HEK293 (cell line): ENCODE measurements around the gene DDX50.

Experiments used
- KLF10 ChIP-seq: fragments of 450-650 bp; IDR thresholded peaks from 2 replicates; pipeline ENCODE4 v1.5.1; 2018; ENCODE audit warnings: missing biosample characterization, mild to moderate bottlenecking, missing genetic modification characterization
- OVOL3 ChIP-seq: fragments of 450-650 bp; formaldehyde crosslinking; IDR thresholded peaks from 2 replicates; pipeline ENCODE4 v1.5.1; 2016; ENCODE audit warnings: missing biosample characterization, missing genetic modification characterization
- RBAK ChIP-seq: fragments of 450-650 bp; formaldehyde crosslinking; IDR thresholded peaks from 2 replicates; pipeline ENCODE4 v1.5.1; 2016; ENCODE audit warnings: missing biosample characterization, missing genetic modification characterization
- SP2 ChIP-seq: fragments of 450-650 bp; formaldehyde crosslinking; IDR thresholded peaks from 2 replicates; pipeline ENCODE4 v1.5.1; 2016; ENCODE audit warnings: missing biosample characterization, missing genetic modification characterization
- WT1 ChIP-seq: fragments of 450-650 bp; formaldehyde crosslinking; IDR thresholded peaks from 2 replicates; pipeline ENCODE4 v1.5.1; 2016; ENCODE audit warnings: missing biosample characterization, missing genetic modification characterization
- YY1 ChIP-seq: fragments of 450-650 bp; formaldehyde crosslinking; IDR thresholded peaks from 2 replicates; pipeline ENCODE4 v1.5.1; 2018; ENCODE audit warnings: missing biosample characterization, missing genetic modification characterization
- ZEB2 ChIP-seq: fragments of 450-650 bp; formaldehyde crosslinking; IDR thresholded peaks from 2 replicates; pipeline ENCODE4 v1.5.1; 2016; ENCODE audit warnings: missing biosample characterization, missing genetic modification characterization
- ZNF133 ChIP-seq: fragments of 450-650 bp; formaldehyde crosslinking; IDR thresholded peaks from 2 replicates; pipeline ENCODE4 v1.5.1; 2016; ENCODE audit warnings: missing biosample characterization, missing genetic modification characterization
- ZNF146 ChIP-seq: fragments of 450-650 bp; formaldehyde crosslinking; IDR thresholded peaks from 2 replicates; pipeline ENCODE4 v1.5.1; 2016; ENCODE audit warnings: missing biosample characterization, missing genetic modification characterization
- ZNF292 ChIP-seq: fragments of 450-650 bp; formaldehyde crosslinking; IDR thresholded peaks from 2 replicates; pipeline ENCODE4 v1.5.1; 2016; ENCODE audit warnings: low read depth, missing biosample characterization, missing genetic modification characterization, borderline replicate concordance
- ZNF311 ChIP-seq: fragments of 450-650 bp; formaldehyde crosslinking; IDR thresholded peaks from 2 replicates; pipeline ENCODE4 v1.5.1; 2017; ENCODE audit warnings: missing biosample characterization, missing genetic modification characterization, borderline replicate concordance
- ZNF391 ChIP-seq: fragments of 450-650 bp; formaldehyde crosslinking; IDR thresholded peaks from 2 replicates; pipeline ENCODE4 v1.5.1; 2016; ENCODE audit warnings: low read depth, missing biosample characterization, missing genetic modification characterization, borderline replicate concordance
- ZNF426 ChIP-seq: fragments of 450-650 bp; formaldehyde crosslinking; IDR thresholded peaks from 2 replicates; pipeline ENCODE4 v1.5.1; 2017; ENCODE audit warnings: missing biosample characterization, missing genetic modification characterization, mild to moderate bottlenecking, inconsistent platforms, moderate library complexity
- ZNF529 ChIP-seq: fragments of 450-650 bp; formaldehyde crosslinking; IDR thresholded peaks from 2 replicates; pipeline ENCODE4 v1.5.1; 2017; ENCODE audit warnings: missing genetic modification characterization, missing biosample characterization; ENCODE audit not compliant: insufficient replicate concordance
- ZNF544 ChIP-seq: fragments of 450-650 bp; formaldehyde crosslinking; IDR thresholded peaks from 2 replicates; pipeline ENCODE4 v1.5.0; 2017; ENCODE audit warnings: missing biosample characterization, missing genetic modification characterization
- ZNF549 ChIP-seq: fragments of 450-650 bp; IDR thresholded peaks from 2 replicates; pipeline ENCODE4 v1.5.1; 2018; ENCODE audit warnings: missing biosample characterization, missing genetic modification characterization, mild to moderate bottlenecking, inconsistent platforms, moderate library complexity
- ZNF624 ChIP-seq: fragments of 450-650 bp; formaldehyde crosslinking; IDR thresholded peaks from 2 replicates; pipeline ENCODE4 v1.5.1; 2017; ENCODE audit warnings: missing biosample characterization, missing genetic modification characterization
- ZNF629 ChIP-seq: fragments of 450-650 bp; formaldehyde crosslinking; IDR thresholded peaks from 2 replicates; pipeline ENCODE4 v1.5.1; 2017; ENCODE audit warnings: missing biosample characterization, missing genetic modification characterization
- ZNF660 ChIP-seq: fragments of 450-650 bp; IDR thresholded peaks from 2 replicates; pipeline ENCODE4 v1.5.1; 2018; ENCODE audit warnings: missing biosample characterization, mild to moderate bottlenecking, missing genetic modification characterization
- ZNF785 ChIP-seq: fragments of 450-650 bp; formaldehyde crosslinking; IDR thresholded peaks from 2 replicates; pipeline ENCODE4 v1.5.1; 2016; ENCODE audit warnings: missing biosample characterization, missing genetic modification characterization
- TF ChIP-seq, protein P1 (sequence below): sonication (generic); formaldehyde crosslinking; IDR thresholded peaks from 2 replicates; pipeline ENCODE4 v1.8.1; 2022; ENCODE audit warnings: mild to moderate bottlenecking, moderate library complexity, missing genetic modification reagents
- TF ChIP-seq, protein P2 (sequence below): fragments of 450-650 bp; formaldehyde crosslinking; IDR thresholded peaks from 2 replicates; pipeline ENCODE4 v1.5.1; 2016; ENCODE audit warnings: missing biosample characterization, missing genetic modification characterization
- TF ChIP-seq, protein P3 (sequence below): fragments of 450-650 bp; formaldehyde crosslinking; IDR thresholded peaks from 2 replicates; pipeline ENCODE4 v1.5.1; 2016; ENCODE audit warnings: missing biosample characterization, missing genetic modification characterization
- TF ChIP-seq, protein P4 (sequence below): fragments of 450-650 bp; formaldehyde crosslinking; IDR thresholded peaks from 2 replicates; pipeline ENCODE4 v1.5.1; 2017; ENCODE audit warnings: missing biosample characterization, missing genetic modification characterization
- TF ChIP-seq, protein P5 (sequence below): fragments of 450-650 bp; formaldehyde crosslinking; conservative IDR thresholded peaks from 2 replicates; pipeline ENCODE4 v1.5.1; 2016; ENCODE audit warnings: low read depth, missing biosample characterization, missing genetic modification characterization

Gene DDX50

DNA sequence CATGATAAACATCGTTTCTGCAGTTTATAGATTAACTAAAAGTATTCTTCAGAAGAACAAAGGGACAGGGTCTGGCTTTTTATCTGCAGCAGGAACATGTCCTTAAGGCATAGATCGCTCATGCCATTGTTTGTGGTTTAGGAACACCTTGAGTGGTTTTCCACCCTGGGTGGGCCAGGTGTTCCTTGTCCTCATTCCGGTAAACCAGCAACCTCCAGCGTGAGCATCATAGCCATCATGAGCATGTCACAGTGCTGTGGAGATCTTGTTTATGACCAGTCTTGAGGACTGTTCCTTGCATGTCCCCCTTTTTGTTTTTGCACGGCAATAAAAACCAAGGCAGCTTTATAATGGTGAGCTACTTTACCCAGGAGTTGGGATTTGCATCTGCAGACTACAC is 39.9 kb upstream of the DDX50 start (continued):
- TF ChIP-seq, protein P1, sequence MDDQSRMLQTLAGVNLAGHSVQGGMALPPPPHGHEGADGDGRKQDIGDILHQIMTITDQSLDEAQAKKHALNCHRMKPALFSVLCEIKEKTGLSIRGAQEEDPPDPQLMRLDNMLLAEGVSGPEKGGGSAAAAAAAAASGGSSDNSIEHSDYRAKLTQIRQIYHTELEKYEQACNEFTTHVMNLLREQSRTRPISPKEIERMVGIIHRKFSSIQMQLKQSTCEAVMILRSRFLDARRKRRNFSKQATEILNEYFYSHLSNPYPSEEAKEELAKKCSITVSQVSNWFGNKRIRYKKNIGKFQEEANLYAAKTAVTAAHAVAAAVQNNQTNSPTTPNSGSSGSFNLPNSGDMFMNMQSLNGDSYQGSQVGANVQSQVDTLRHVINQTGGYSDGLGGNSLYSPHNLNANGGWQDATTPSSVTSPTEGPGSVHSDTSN (CRISPR knock-in tag), result no peak
- TF ChIP-seq ZNF426 (tag by site-specific recombination) (no peak), ZNF292 (tag by site-specific recombination) (no peak), ZEB2 (no peak), ZNF146 (no peak), SP2 (tag by site-specific recombination) (no peak), RBAK (tag by site-specific recombination) (no peak), ZNF544 (no peak), ZNF549 (tag by site-specific recombination) (peak; percentile 47; the same call in 1 of the 2 replicates), ZNF529 (tag by site-specific recombination) (peak; percentile 29), ZNF624 (tag by site-specific recombination) (no peak), YY1 (tag by site-specific recombination) (no peak), ZNF133 (tag by site-specific recombination) (no peak), ZNF311 (no peak), ZNF391 (no peak), ZNF785 (tag by site-specific recombination) (no peak), ZNF660 (tag by site-specific recombination) (no peak), ZNF629 (no peak), KLF10 (tag by site-specific recombination) (no peak), OVOL3 (tag by site-specific recombination) (no peak), WT1 (tag by site-specific recombination) (no peak)
- TF ChIP-seq, protein P2, sequence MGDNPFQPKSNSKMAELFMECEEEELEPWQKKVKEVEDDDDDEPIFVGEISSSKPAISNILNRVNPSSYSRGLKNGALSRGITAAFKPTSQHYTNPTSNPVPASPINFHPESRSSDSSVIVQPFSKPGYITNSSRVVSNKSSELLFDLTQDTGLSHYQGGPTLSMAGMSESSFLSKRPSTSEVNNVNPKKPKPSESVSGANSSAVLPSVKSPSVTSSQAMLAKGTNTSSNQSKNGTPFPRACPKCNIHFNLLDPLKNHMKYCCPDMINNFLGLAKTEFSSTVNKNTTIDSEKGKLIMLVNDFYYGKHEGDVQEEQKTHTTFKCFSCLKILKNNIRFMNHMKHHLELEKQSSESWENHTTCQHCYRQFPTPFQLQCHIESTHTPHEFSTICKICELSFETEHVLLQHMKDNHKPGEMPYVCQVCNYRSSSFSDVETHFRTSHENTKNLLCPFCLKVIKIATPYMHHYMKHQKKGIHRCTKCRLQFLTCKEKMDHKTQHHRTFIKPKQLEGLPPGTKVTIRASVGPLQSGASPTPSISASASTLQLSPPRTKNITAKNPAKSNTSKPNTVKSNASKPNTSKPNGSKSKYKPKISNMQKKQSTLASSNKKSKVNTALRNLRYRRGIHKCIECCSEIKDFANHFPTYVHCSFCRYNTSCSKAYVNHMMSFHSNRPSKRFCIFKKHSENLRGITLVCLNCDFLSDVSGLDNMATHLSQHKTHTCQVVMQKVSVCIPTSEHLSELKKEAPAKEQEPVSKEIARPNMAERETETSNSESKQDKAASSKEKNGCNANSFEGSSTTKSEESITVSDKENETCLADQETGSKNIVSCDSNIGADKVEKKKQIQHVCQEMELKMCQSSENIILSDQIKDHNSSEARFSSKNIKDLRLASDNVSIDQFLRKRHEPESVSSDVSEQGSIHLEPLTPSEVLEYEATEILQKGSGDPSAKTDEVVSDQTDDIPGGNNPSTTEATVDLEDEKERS (tag by site-specific recombination), result no peak
- TF ChIP-seq, protein P3, sequence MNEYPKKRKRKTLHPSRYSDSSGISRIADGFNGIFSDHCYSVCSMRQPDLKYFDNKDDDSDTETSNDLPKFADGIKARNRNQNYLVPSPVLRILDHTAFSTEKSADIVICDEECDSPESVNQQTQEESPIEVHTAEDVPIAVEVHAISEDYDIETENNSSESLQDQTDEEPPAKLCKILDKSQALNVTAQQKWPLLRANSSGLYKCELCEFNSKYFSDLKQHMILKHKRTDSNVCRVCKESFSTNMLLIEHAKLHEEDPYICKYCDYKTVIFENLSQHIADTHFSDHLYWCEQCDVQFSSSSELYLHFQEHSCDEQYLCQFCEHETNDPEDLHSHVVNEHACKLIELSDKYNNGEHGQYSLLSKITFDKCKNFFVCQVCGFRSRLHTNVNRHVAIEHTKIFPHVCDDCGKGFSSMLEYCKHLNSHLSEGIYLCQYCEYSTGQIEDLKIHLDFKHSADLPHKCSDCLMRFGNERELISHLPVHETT (tag by site-specific recombination), result no peak
- TF ChIP-seq, protein P4, sequence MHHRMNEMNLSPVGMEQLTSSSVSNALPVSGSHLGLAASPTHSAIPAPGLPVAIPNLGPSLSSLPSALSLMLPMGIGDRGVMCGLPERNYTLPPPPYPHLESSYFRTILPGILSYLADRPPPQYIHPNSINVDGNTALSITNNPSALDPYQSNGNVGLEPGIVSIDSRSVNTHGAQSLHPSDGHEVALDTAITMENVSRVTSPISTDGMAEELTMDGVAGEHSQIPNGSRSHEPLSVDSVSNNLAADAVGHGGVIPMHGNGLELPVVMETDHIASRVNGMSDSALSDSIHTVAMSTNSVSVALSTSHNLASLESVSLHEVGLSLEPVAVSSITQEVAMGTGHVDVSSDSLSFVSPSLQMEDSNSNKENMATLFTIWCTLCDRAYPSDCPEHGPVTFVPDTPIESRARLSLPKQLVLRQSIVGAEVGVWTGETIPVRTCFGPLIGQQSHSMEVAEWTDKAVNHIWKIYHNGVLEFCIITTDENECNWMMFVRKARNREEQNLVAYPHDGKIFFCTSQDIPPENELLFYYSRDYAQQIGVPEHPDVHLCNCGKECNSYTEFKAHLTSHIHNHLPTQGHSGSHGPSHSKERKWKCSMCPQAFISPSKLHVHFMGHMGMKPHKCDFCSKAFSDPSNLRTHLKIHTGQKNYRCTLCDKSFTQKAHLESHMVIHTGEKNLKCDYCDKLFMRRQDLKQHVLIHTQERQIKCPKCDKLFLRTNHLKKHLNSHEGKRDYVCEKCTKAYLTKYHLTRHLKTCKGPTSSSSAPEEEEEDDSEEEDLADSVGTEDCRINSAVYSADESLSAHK (tag by site-specific recombination), result no peak
- TF ChIP-seq, protein P5, sequence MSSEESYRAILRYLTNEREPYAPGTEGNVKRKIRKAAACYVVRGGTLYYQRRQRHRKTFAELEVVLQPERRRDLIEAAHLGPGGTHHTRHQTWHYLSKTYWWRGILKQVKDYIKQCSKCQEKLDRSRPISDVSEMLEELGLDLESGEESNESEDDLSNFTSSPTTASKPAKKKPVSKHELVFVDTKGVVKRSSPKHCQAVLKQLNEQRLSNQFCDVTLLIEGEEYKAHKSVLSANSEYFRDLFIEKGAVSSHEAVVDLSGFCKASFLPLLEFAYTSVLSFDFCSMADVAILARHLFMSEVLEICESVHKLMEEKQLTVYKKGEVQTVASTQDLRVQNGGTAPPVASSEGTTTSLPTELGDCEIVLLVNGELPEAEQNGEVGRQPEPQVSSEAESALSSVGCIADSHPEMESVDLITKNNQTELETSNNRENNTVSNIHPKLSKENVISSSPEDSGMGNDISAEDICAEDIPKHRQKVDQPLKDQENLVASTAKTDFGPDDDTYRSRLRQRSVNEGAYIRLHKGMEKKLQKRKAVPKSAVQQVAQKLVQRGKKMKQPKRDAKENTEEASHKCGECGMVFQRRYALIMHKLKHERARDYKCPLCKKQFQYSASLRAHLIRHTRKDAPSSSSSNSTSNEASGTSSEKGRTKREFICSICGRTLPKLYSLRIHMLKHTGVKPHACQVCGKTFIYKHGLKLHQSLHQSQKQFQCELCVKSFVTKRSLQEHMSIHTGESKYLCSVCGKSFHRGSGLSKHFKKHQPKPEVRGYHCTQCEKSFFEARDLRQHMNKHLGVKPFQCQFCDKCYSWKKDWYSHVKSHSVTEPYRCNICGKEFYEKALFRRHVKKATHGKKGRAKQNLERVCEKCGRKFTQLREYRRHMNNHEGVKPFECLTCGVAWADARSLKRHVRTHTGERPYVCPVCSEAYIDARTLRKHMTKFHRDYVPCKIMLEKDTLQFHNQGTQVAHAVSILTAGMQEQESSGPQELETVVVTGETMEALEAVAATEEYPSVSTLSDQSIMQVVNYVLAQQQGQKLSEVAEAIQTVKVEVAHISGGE, result no peak
